Kidney epithelial cell (primary cell): ENCODE results near the gene PRKD1. TPM values are rescaled to one million over a fixed set of nuclear protein-coding genes. Genes with fewer than 3 reads are reported as not detected.
"Not testable (repeated sequence)": the region's sequence is repeated elsewhere in the genome, so short reads cannot be mapped to it uniquely, and the experiment has no call there.

ENCODE experiments used
- DNase-seq: peaks from one replicate; pipeline ENCODE4 v3.0.0-alpha.2; 2010; ENCODE audit warnings: low read depth
- H3K27me3 ChIP-seq: 2 replicates; pipeline ENCODE4 v1.6.0; 2011; ENCODE audit warnings: low read length; ENCODE audit not compliant: control insufficient read depth, insufficient read depth
- H3K36me3 ChIP-seq: 2 replicates; pipeline ENCODE4 v1.5.1; 2011; ENCODE audit warnings: low read length; ENCODE audit not compliant: control insufficient read depth, insufficient read depth
- H3K4me3 ChIP-seq: 2 replicates; pipeline ENCODE4 v1.5.1; 2011; ENCODE audit warnings: low read depth, mild to moderate bottlenecking, control low read depth, low read length
- total RNA-seq: library from RNA; depleted of rRNA; stranded (reverse); fragments of >200 nt; gene quantifications from 2 replicates; pipeline ENCODE4 v1.2.3, GENCODE V29; 2015
- TF ChIP-seq, protein P1 (sequence below): IDR thresholded peaks from 2 replicates; pipeline ENCODE4 v1.5.1; 2011; ENCODE audit warnings: mild to moderate bottlenecking, moderate library complexity, low read length, control low read depth, inconsistent platforms; ENCODE audit not compliant: insufficient read depth, poor library complexity, severe bottlenecking

The PRKD1 gene
- total RNA-seq, 1 donor from 2014 or later = 7.2 TPM

DNA sequence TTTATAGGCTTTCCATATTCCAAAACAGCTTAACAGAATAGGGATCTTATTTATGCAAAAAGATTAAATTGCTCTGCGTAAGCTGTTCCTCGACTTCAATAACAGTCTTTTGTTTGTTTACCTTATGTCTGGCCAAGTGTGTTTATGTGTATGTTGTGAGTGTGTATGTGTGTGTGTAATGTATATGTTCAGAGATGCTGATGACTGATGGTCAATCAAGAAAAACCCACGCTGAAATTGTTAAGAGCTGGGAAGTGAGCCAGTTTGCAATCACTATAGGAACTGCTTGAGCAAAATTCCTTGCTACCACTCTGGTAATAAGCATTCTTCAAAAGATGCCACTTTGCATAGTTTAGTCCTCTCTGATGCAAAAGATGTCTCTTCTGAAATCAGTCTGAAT lies 59.6 kb downstream of the PRKD1 start:
- DNase-seq = no peak
- no peak overlapping the region for H3K4me3 ChIP-seq
- H3K36me3 ChIP-seq = no peaks in the 10 kb centered on the region
- H3K27me3 ChIP-seq = no peaks in the 10 kb centered on the region
- TF ChIP-seq, protein P1, sequence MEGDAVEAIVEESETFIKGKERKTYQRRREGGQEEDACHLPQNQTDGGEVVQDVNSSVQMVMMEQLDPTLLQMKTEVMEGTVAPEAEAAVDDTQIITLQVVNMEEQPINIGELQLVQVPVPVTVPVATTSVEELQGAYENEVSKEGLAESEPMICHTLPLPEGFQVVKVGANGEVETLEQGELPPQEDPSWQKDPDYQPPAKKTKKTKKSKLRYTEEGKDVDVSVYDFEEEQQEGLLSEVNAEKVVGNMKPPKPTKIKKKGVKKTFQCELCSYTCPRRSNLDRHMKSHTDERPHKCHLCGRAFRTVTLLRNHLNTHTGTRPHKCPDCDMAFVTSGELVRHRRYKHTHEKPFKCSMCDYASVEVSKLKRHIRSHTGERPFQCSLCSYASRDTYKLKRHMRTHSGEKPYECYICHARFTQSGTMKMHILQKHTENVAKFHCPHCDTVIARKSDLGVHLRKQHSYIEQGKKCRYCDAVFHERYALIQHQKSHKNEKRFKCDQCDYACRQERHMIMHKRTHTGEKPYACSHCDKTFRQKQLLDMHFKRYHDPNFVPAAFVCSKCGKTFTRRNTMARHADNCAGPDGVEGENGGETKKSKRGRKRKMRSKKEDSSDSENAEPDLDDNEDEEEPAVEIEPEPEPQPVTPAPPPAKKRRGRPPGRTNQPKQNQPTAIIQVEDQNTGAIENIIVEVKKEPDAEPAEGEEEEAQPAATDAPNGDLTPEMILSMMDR = no peak

GRCh38 chr14:29865299-29865698 lies 62.3 kb downstream of the PRKD1 start:
- no peak overlapping the region for H3K4me3 ChIP-seq
- H3K27me3 ChIP-seq = no peaks in the 10 kb centered on the region
- no peaks in the 10 kb centered on the region for H3K36me3 ChIP-seq
- DNase-seq = no peak
- TF ChIP-seq, protein P1 = no peak

DNA sequence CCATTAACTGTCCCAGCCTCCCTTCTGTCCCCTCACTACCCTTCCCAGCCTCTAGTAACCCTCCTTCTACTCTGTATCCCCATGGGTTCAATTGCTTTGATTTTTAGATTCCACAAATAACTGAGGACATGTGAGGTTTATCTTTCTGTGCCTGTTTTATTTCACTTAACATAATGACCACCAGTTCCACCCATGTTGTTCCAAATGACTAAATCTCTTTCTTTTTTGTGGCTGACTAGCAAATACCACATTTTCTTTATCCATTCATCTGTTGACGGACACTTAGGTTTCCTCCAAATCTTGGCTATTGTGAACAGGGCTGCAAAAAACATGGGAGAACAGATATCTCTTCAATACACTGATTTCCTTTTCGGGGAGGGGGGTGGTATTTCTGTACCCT lies 65.7 kb downstream of the PRKD1 start:
- no peaks in the 10 kb centered on the region for H3K27me3 ChIP-seq
- DNase-seq = no peak
- H3K4me3 ChIP-seq = no peak overlapping the region
- TF ChIP-seq, protein P1 = no peak
- no peaks in the 10 kb centered on the region for H3K36me3 ChIP-seq

DNA sequence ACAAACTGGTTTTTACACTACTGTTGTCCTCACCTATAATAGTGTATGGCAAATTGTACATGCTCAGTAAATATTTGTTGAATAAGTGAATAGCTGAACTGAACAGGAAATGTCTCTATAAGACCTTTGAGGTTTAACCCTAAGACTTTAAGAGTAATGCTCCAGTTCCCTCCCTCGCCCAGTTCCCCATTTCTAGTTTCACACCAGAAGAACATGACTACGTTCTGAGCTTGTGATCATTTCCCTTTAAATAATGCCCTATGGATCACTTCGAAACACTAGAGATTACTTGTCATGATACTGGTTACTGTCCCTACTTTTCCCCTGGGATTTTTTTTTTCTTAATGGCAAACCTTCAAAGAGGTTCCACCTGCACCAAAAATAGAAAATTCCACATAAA lies 69.3 kb downstream of the PRKD1 start:
- DNase-seq = no peak
- H3K27me3 ChIP-seq = no peaks in the 10 kb centered on the region
- H3K36me3 ChIP-seq = no peaks in the 10 kb centered on the region
- TF ChIP-seq, protein P1 = no peak
- H3K4me3 ChIP-seq = no peak overlapping the region

GRCh38 chr14:29857551-29857950 lies 70.1 kb downstream of the PRKD1 start:
- no peaks in the 10 kb centered on the region for H3K27me3 ChIP-seq

DNA sequence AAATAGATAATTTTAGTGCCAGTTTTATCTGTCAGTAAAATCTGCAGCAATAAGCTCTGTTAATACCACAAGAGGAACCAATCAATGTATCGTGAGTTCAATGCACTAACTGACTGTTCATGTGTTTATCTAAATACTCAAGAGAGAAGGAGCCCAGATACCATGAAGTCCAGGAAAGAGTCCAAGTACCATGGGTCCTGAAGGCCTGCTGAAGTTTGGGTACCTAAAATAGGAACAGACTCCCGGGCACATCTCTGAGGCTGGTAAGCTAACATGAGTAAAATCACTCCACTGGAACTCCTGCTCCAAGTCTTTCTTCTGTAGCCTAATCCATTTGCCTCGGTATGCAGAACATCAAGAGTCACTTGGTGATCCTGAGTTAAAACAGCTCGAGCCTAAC lies 71.1 kb downstream of the PRKD1 start:
- DNase-seq = no peak
- Histone ChIP-seq H3K36me3 (no peaks in the 10 kb centered on the region), H3K4me3 (no peak overlapping the region), H3K27me3 (no peaks in the 10 kb centered on the region)
- TF ChIP-seq, protein P1 = no peak

More at GRCh38 chr14:29857551-29857950, 70.1 kb downstream of the PRKD1 start:
- no peak for DNase-seq
- Histone ChIP-seq H3K36me3 (no peaks in the 10 kb centered on the region), H3K4me3 (no peak overlapping the region)
- TF ChIP-seq, protein P1 = no peak

GRCh38 chr14:29853691-29854090 lies 74.0 kb downstream of the PRKD1 start:
- not testable (repeated sequence) for DNase-seq, H3K36me3 ChIP-seq, H3K4me3 ChIP-seq, H3K27me3 ChIP-seq
